Spinal cord (tissue), 10 donors: ENCODE measurements around the gene NTNG2. TPM values are rescaled to one million over a fixed set of nuclear protein-coding genes. Genes with fewer than 3 reads are reported as not detected.

Experiments
- DNase-seq, 6 donors: peaks; one replicate each; pipeline versions ENCODE4 v3.0.0 to v3.0.0-alpha.2; 2013 to 2015; ENCODE audit warnings: low spot score in 6 of 6, low read depth in 4 of 6
- H3K27ac ChIP-seq: one replicate; pipeline ENCODE4 v1.5.1; 2013; ENCODE audit warnings: low read depth, low read length, control low read depth
- H3K27me3 ChIP-seq: one replicate; pipeline ENCODE4 v1.6.1; 2013; ENCODE audit warnings: low read length; ENCODE audit not compliant: control insufficient read depth, insufficient read depth
- H3K36me3 ChIP-seq: one replicate; pipeline ENCODE4 v1.6.1; 2013; ENCODE audit warnings: low read length; ENCODE audit not compliant: control insufficient read depth, insufficient read depth
- H3K4me1 ChIP-seq: one replicate; pipeline ENCODE4 v1.6.1; 2013; ENCODE audit warnings: low read length; ENCODE audit not compliant: control insufficient read depth, insufficient read depth
- H3K4me3 ChIP-seq: one replicate; pipeline ENCODE4 v1.5.1; 2013; ENCODE audit warnings: low read depth, low read length, control low read depth
- H3K9me3 ChIP-seq: one replicate; pipeline ENCODE4 v1.6.1; 2013; ENCODE audit warnings: low read length; ENCODE audit not compliant: control insufficient read depth, insufficient read depth
- WGBS: methylation state at CpG from one replicate; pipeline ENCODE4 v1.1.5; 2013; ENCODE audit warnings: missing lambda C conversion rate; ENCODE audit not compliant: insufficient coverage; 5-methylcytosine and 5-hydroxymethylcytosine counted together
- long read RNA-seq, 4 donors: transcript quantifications; one replicate each; lab custom pipeline, GENCODE V29; 2026
- polyA plus RNA-seq, 2 donors: library from polyadenylated mRNA; unstranded; fragments of 120-200 nt; gene quantifications; one replicate each; pipeline ENCODE4 v1.2.1, GENCODE V29; 2013; ENCODE audit not compliant: insufficient read length in 2 of 2
- total RNA-seq, 2 donors: library from RNA; depleted of rRNA in 1 of 2; stranded (reverse); fragments of 120-200 nt in 1 of 2; fragments of >200 nt in 1 of 2; gene quantifications; one replicate each; pipeline versions ENCODE4 v1.2.3 to v1.2.4, GENCODE V29; 2013 to 2014
- donor health status: healthy.

The NTNG2 gene
- total RNA-seq (10 to 100 TPM in 1 of 2 donors, 1 to 10 TPM in 1; 5.4 to 23.0 TPM), polyA plus RNA-seq (10 to 100 TPM in 1 of 2 donors, 1 to 10 TPM in 1; 9.4 to 12.5 TPM)
- long read RNA-seq, donor 1, partial matches to known transcripts: 0 of 1 reads
- long read RNA-seq, donor 1, other reads (novel, unspliced or antisense): 0 of 1 reads
- long read RNA-seq, donor 2, full-length matches to known transcripts: 2 of 2 reads
- long read RNA-seq, donor 2, partial matches to known transcripts: 0 of 2 reads
- long read RNA-seq, donor 2, other reads (novel, unspliced or antisense): 0 of 2 reads
- long read RNA-seq, donor 3, partial matches to known transcripts: 5 of 5 reads
- long read RNA-seq, donor 3, other reads (novel, unspliced or antisense): 0 of 5 reads
- long read RNA-seq, donor 4, partial matches to known transcripts: 0 of 1 reads
- long read RNA-seq, donor 4, other reads (novel, unspliced or antisense): 0 of 1 reads

GRCh38 chr9:132161743-132162184, at the start of gene NTNG2:
Gene NTNG2 (plus strand): TSS chr9:132162058. CDS start chr9:132166832, 4,774 bp downstream.
- Histone ChIP-seq H3K27me3 (peaks cover 41% of the 10 kb centered on the region), H3K9me3 (no peaks in the 10 kb centered on the region), H3K4me1 (peaks cover 35% of the 10 kb centered on the region), H3K27ac (no peak within 1 kb of the TSS), H3K36me3 (peaks cover 4% of the 10 kb centered on the region), H3K4me3 (peak within 1 kb of the TSS; percentile 55)
- no peak for DNase-seq
- under 1% methylated on average over 67 of the region's 67 CpGs for WGBS

- peak in 5 of 6 donors; percentile 21 to 81 (median 51) for DNase-seq
- H3K4me3 ChIP-seq: no peak overlapping the region
- H3K27me3 ChIP-seq: peaks cover 10% of the 10 kb centered on the region
- WGBS: 35% methylated on average over 14 of the region's 18 CpGs
- no peaks in the 10 kb centered on the region for H3K9me3 ChIP-seq
- no peak overlapping the region for H3K27ac ChIP-seq
- H3K4me1 ChIP-seq: no peaks in the 10 kb centered on the region
- no peaks in the 10 kb centered on the region for H3K36me3 ChIP-seq
Measured at GRCh38 chr9:132114102-132114707, 47.7 kb upstream of the NTNG2 start.

- H3K4me1 ChIP-seq: no peaks in the 10 kb centered on the region
- 86% methylated on average over 3 of the region's 3 CpGs for WGBS
- H3K4me3 ChIP-seq: no peak overlapping the region
- no peaks in the 10 kb centered on the region for H3K36me3 ChIP-seq
- peaks cover 6% of the 10 kb centered on the region for H3K27me3 ChIP-seq
- no peaks in the 10 kb centered on the region for H3K9me3 ChIP-seq
- H3K27ac ChIP-seq: no peak overlapping the region
- no peak for DNase-seq
Measured at GRCh38 chr9:132116583-132116982, 45.3 kb upstream of the NTNG2 start.

- Histone ChIP-seq H3K4me3 (no peak overlapping the region), H3K36me3 (no peaks in the 10 kb centered on the region), H3K27ac (no peak overlapping the region), H3K27me3 (peaks cover 9% of the 10 kb centered on the region), H3K9me3 (no peaks in the 10 kb centered on the region), H3K4me1 (no peaks in the 10 kb centered on the region)
- no peak for DNase-seq
- 100% methylated on average over 1 of the region's 3 CpGs for WGBS
Measured at GRCh38 chr9:132117694-132118093, 44.2 kb upstream of the NTNG2 start.

GRCh38 chr9:132121021-132121420, 40.8 kb upstream of the NTNG2 start:
- peaks cover 19% of the 10 kb centered on the region for H3K27me3 ChIP-seq
- no CpG with 5 or more reads among the region's 2 CpGs for WGBS

GRCh38 chr9:132124800-132125199, 37.1 kb upstream of the NTNG2 start:
- no peaks in the 10 kb centered on the region for H3K36me3 ChIP-seq
- DNase-seq: no peak
- H3K4me3 ChIP-seq: no peak overlapping the region
- no peaks in the 10 kb centered on the region for H3K4me1 ChIP-seq
- WGBS: 67% methylated on average over 3 of the region's 6 CpGs
- H3K27ac ChIP-seq: no peak overlapping the region
- peaks cover 26% of the 10 kb centered on the region for H3K27me3 ChIP-seq
- no peaks in the 10 kb centered on the region for H3K9me3 ChIP-seq

More at GRCh38 chr9:132121021-132121420, 40.8 kb upstream of the NTNG2 start:
- no peaks in the 10 kb centered on the region for H3K9me3 ChIP-seq
- H3K27ac ChIP-seq: no peak overlapping the region
- DNase-seq: no peak
- H3K4me3 ChIP-seq: no peak overlapping the region
- no peaks in the 10 kb centered on the region for H3K4me1 ChIP-seq
- H3K36me3 ChIP-seq: no peaks in the 10 kb centered on the region

- no peak for DNase-seq
- Histone ChIP-seq H3K27ac (no peak overlapping the region), H3K4me1 (no peaks in the 10 kb centered on the region), H3K9me3 (no peaks in the 10 kb centered on the region), H3K36me3 (no peaks in the 10 kb centered on the region), H3K27me3 (peaks cover 26% of the 10 kb centered on the region), H3K4me3 (no peak overlapping the region)
- 51% methylated on average over 3 of the region's 7 CpGs for WGBS
Measured at GRCh38 chr9:132125361-132125760, 36.5 kb upstream of the NTNG2 start.

- Histone ChIP-seq H3K27me3 (peaks cover 26% of the 10 kb centered on the region), H3K36me3 (no peaks in the 10 kb centered on the region), H3K27ac (no peak overlapping the region), H3K4me3 (no peak overlapping the region), H3K9me3 (no peaks in the 10 kb centered on the region), H3K4me1 (no peaks in the 10 kb centered on the region)
- no peak for DNase-seq
- 63% methylated on average over 14 of the region's 20 CpGs for WGBS
Measured at GRCh38 chr9:132125944-132126679, 35.7 kb upstream of the NTNG2 start.

- WGBS: 65% methylated on average over 7 of the region's 13 CpGs
- Histone ChIP-seq H3K27me3 (peaks cover 24% of the 10 kb centered on the region), H3K9me3 (no peaks in the 10 kb centered on the region), H3K27ac (no peak overlapping the region), H3K36me3 (no peaks in the 10 kb centered on the region), H3K4me1 (no peaks in the 10 kb centered on the region), H3K4me3 (no peak overlapping the region)
- DNase-seq: no peak
Measured at GRCh38 chr9:132126680-132127236, 35.1 kb upstream of the NTNG2 start.
